ENCODE data around the gene DGKH.
"Not testable (repeated sequence)": the region's sequence is repeated elsewhere in the genome, so short reads cannot be mapped to it uniquely, and the experiment has no call there.

Gene DGKH

DNA sequence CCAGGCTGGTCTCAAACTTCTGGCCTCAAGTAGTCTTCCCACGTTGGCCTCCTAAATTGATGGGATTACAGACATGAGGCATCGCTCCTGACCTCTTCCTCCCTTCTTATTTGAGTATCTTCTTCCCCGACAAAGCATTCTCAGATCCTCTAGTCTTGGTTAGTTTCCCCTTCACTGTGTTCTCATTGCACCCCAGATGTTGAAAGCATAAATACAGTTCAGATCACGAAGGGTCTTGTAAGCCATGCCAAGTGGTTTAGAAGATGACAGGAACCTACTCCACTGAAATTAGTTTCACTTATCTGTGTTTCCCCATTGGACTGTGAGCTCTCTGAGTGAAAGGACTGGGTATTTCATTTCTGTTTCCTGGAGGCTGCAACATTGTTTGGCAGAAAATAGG is 100.7 kb downstream of the DGKH start:
- no peak overlapping the region for H3K4me3 ChIP-seq (ENCODE audit: low read depth, low read length)
- H3K36me3 ChIP-seq, result no peaks in the 10 kb centered on the region
- H3K27me3 ChIP-seq (ENCODE audit: insufficient read depth, low read depth, severe bottlenecking), result no peaks in the 10 kb centered on the region
- no peaks in the 10 kb centered on the region for H3K9me3 ChIP-seq (ENCODE audit: severe bottlenecking)
- DNase-seq, result no peak
- H3K27ac ChIP-seq, result no peak overlapping the region
- TF ChIP-seq, protein P1, sequence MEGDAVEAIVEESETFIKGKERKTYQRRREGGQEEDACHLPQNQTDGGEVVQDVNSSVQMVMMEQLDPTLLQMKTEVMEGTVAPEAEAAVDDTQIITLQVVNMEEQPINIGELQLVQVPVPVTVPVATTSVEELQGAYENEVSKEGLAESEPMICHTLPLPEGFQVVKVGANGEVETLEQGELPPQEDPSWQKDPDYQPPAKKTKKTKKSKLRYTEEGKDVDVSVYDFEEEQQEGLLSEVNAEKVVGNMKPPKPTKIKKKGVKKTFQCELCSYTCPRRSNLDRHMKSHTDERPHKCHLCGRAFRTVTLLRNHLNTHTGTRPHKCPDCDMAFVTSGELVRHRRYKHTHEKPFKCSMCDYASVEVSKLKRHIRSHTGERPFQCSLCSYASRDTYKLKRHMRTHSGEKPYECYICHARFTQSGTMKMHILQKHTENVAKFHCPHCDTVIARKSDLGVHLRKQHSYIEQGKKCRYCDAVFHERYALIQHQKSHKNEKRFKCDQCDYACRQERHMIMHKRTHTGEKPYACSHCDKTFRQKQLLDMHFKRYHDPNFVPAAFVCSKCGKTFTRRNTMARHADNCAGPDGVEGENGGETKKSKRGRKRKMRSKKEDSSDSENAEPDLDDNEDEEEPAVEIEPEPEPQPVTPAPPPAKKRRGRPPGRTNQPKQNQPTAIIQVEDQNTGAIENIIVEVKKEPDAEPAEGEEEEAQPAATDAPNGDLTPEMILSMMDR (IDR thresholded peaks at IDR 0.05; ENCODE audit: low read depth, low read length), result no peak

- no peak overlapping the region for H3K4me3 ChIP-seq (ENCODE audit: low read depth, low read length)
- H3K36me3 ChIP-seq, result no peaks in the 10 kb centered on the region
- DNase-seq, result no peak
- TF ChIP-seq, protein P1 (IDR thresholded peaks at IDR 0.05; ENCODE audit: low read depth, low read length), result no peak
- no peaks in the 10 kb centered on the region for H3K9me3 ChIP-seq (ENCODE audit: severe bottlenecking)
- no peak overlapping the region for H3K27ac ChIP-seq
- H3K27me3 ChIP-seq (ENCODE audit: insufficient read depth, low read depth, severe bottlenecking), result no peaks in the 10 kb centered on the region
These were observed 103.3 kb downstream of the DGKH start for GRCh38 chr13:42151781-42152180.

DNA sequence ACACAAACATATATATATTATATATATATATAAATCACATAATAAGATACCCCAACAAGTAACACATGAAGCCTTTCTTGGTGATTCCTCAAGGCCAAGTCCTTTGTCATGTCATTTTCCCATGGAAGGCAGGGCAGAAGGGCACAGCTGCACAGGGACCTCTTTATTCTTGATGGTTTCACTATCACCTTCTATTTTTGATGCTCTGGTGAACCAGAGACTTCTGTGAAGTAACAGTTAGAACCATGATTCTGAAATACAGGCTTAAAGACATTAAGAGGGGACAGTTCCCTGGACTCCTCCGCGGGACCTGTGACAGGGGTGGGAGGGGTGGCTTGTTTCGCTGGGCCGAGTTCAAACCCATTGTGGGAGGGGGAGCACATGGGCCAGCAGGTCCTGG is 104.0 kb downstream of the DGKH start:
- Histone ChIP-seq H3K4me3 (ENCODE audit: low read depth, low read length) (no peak overlapping the region), H3K27ac (no peak overlapping the region), H3K9me3 (ENCODE audit: severe bottlenecking) (no peaks in the 10 kb centered on the region), H3K27me3 (ENCODE audit: insufficient read depth, low read depth, severe bottlenecking) (no peaks in the 10 kb centered on the region), H3K36me3 (no peaks in the 10 kb centered on the region)
- no peak for DNase-seq
- TF ChIP-seq, protein P1 (IDR thresholded peaks at IDR 0.05; ENCODE audit: low read depth, low read length), result no peak

DNA sequence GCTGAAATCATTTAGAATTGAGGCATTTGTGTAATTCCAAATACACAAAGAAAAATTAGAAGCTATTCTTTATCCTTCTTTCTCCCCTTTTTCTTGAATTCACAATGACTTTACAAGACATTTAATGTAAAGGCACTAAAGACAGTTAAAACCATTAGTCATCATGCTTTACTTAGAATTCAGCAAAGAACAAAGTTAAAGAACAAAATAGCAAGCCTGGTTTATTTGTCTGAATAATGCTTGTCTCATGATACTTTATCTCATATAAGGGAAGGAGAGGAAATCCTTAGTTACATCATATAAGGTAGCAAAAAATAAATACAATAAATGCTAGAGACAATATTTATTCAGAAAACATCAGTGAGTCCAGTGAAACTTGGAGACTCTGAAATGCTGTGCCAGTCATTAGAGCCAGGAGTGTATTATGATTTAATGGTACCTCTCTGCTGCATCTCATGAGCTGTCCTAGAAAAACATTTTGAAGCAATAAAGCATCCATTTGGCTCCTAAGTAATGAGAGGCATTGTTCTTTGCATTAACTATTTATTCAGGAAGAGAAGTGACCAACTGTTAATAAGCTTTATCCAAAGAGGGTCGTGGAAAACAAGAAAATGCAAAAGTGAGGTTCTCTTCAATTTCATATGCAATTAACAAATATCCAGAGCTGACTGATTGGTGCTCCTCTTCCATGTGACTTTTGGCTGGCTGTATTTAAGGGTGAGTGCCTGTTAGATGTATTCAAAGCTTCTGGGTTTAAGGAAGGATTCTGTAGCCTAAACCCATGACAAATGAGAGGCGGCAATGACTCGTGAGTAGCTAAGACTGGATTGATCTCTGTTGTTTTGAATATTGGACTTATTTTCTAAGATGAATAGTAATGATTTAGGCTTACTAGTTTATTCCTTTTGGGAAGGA is 105.0 kb downstream of the DGKH start:
- Histone ChIP-seq H3K4me3 (ENCODE audit: low read depth, low read length) (no peak overlapping the region), H3K27me3 (ENCODE audit: insufficient read depth, low read depth, severe bottlenecking) (no peaks in the 10 kb centered on the region), H3K27ac (no peak overlapping the region), H3K36me3 (no peaks in the 10 kb centered on the region), H3K9me3 (ENCODE audit: severe bottlenecking) (no peaks in the 10 kb centered on the region)
- TF ChIP-seq, protein P1 (IDR thresholded peaks at IDR 0.05; ENCODE audit: low read depth, low read length), result no peak
- DNase-seq, result no peak

DNA sequence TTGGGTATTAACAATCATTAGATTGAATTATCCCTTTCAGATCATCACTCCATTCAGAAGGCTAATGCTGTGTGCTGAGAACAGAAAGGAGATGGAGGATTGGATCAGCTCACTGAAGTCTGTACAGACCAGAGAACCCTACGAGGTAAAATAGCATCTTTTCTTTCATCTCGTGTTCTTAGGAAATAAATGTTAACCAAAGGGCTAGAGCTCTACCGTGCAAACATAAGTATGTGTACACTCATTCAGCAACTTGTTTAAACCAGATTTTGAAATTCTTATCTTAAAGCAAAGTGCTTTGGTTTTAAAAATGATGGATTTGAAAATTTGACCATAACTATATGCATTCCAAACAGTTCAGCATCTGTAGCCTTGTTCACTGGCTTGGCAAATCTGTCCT is 106.8 kb downstream of the DGKH start:
- H3K27ac ChIP-seq, result no peak overlapping the region
- H3K27me3 ChIP-seq (ENCODE audit: insufficient read depth, low read depth, severe bottlenecking), result no peaks in the 10 kb centered on the region
- H3K9me3 ChIP-seq (ENCODE audit: severe bottlenecking), result no peaks in the 10 kb centered on the region
- TF ChIP-seq, protein P1 (IDR thresholded peaks at IDR 0.05; ENCODE audit: low read depth, low read length), result no peak
- H3K36me3 ChIP-seq, result no peaks in the 10 kb centered on the region
- no peak overlapping the region for H3K4me3 ChIP-seq (ENCODE audit: low read depth, low read length)
- no peak for DNase-seq

GRCh38 chr13:42163338-42163737 is 114.9 kb downstream of the DGKH start:
- not testable (repeated sequence) for DNase-seq; H3K36me3 ChIP-seq; H3K9me3 ChIP-seq (ENCODE audit: severe bottlenecking); H3K27ac ChIP-seq; H3K4me3 ChIP-seq (ENCODE audit: low read depth, low read length); H3K27me3 ChIP-seq (ENCODE audit: insufficient read depth, low read depth, severe bottlenecking)

GRCh38 chr13:42163910-42164309 is 115.5 kb downstream of the DGKH start:
- H3K36me3 ChIP-seq; H3K27ac ChIP-seq; DNase-seq; H3K4me3 ChIP-seq (ENCODE audit: low read depth, low read length); H3K9me3 ChIP-seq (ENCODE audit: severe bottlenecking); H3K27me3 ChIP-seq (ENCODE audit: insufficient read depth, low read depth, severe bottlenecking): not testable (repeated sequence)
